Mammary epithelial cell (primary cell): ENCODE data around the gene HOXC5.

Experiments
- CTCF ChIP-seq, 2 donors: IDR thresholded peaks in 1 of 2; conservative IDR thresholded peaks in 1 of 2; 2 replicates each; pipeline ENCODE4 v1.5.1; 2011 to 2012; ENCODE audit warnings: inconsistent platforms in 2 of 2, low read length in 2 of 2, mild to moderate bottlenecking in 2 of 2, control low read depth in 1 of 2, low read depth in 1 of 2; ENCODE audit not compliant: insufficient read depth in 1 of 2; ENCODE audit errors: extremely low read depth in 1 of 2
- EZH2 ChIP-seq: IDR thresholded peaks from 2 replicates; pipeline ENCODE4 v1.6.1; 2012; ENCODE audit warnings: low read length, inconsistent platforms, borderline replicate concordance

GRCh38 chr12:54011665-54012532, 21.0 kb upstream of the HOXC5 start:
- no peak for TF ChIP-seq CTCF (conservative IDR thresholded peaks at IDR 0.05 in 1 of 2, IDR thresholded peaks at IDR 0.05 in 1 of 2; ENCODE audit: extremely low read depth in 1 of 2, insufficient read depth in 1 of 2, low read depth in 1 of 2, low read length in 2 of 2)
- TF ChIP-seq EZH2: no peak
